SK-N-SH (cell line): ENCODE results near the gene KLHL7. TPM values are rescaled to one million over a fixed set of nuclear protein-coding genes. Genes with fewer than 3 reads are reported as not detected.
A peak's percentile ranks its signal among the peaks of the same experiment; 100 is the strongest.

Source experiments
- CTCF ChIA-PET: fragments of 300-600, 350-600 bp; formaldehyde crosslinking; extraction: SDS; loops from one replicate; lab custom pipeline; 2021; lab: Yijun Ruan, JAX
- POLR2A ChIA-PET: fragments of 350-600 bp; sonication (Branson Sonifier 250); formaldehyde crosslinking; extraction: SDS; loops from one replicate; lab custom pipeline; 2020; ENCODE audit warnings: antibody characterized with exemption, inconsistent platforms; lab: Yijun Ruan, JAX
- DNase-seq: peaks from one replicate; pipeline ENCODE4 v3.0.0; 2012
- H2AFZ ChIP-seq: fragments of 200-600 bp; sonication (generic); 2 replicates; pipeline ENCODE4 v1.8.1; 2016; ENCODE audit warnings: antibody characterized with exemption, mild to moderate bottlenecking, low read depth
- H3F3A ChIP-seq: fragments of 200-600 bp; sonication (generic); replicated peaks from 2 replicates; pipeline ENCODE3; 2016; ENCODE audit warnings: antibody characterized with exemption, mild to moderate bottlenecking; ENCODE audit not compliant: insufficient read depth
- H3K27ac ChIP-seq, 2 experiments: fragments of 200-500 bp in 1 of 2; fragments of 200-600 bp in 1 of 2; sonication (Bioruptor generic) in 1 of 2; sonication (generic), shearing (Covaris generic) in 1 of 2; 2 replicates each; pipeline versions ENCODE4 v1.5.1 to v1.6.1; 2014 to 2016; ENCODE audit warnings: low read depth in 2 of 2, inconsistent platforms in 1 of 2, low read length in 1 of 2, mild to moderate bottlenecking in 1 of 2, mixed read lengths in 1 of 2
- H3K27me3 ChIP-seq: fragments of 200-600 bp; sonication (generic), shearing (Covaris generic); 2 replicates; pipeline ENCODE4 v1.6.1; 2016; ENCODE audit warnings: mixed run types; ENCODE audit not compliant: insufficient read depth
- H3K36me3 ChIP-seq, 2 experiments: fragments of 200-500 bp in 1 of 2; fragments of 200-600 bp in 1 of 2; sonication (Bioruptor generic) in 1 of 2; sonication (generic) in 1 of 2; replicated peaks in 1 of 2; 2 replicates each; pipeline versions ENCODE3 to v1.5.1; 2014 to 2016; ENCODE audit warnings: low read length in 1 of 2, mild to moderate bottlenecking in 1 of 2; ENCODE audit not compliant: insufficient read depth in 2 of 2, control insufficient read depth in 1 of 2
- H3K4me1 ChIP-seq, 2 experiments: fragments of 200-500 bp in 1 of 2; fragments of 200-600 bp in 1 of 2; sonication (Bioruptor generic) in 1 of 2; sonication (generic), shearing (Covaris generic) in 1 of 2; 2 replicates each; pipeline versions ENCODE4 v1.5.1 to v1.6.1; 2014 to 2016; ENCODE audit warnings: low read depth in 1 of 2, low read length in 1 of 2, mixed run types in 1 of 2; ENCODE audit not compliant: insufficient read depth in 2 of 2, control insufficient read depth in 1 of 2
- H3K4me2 ChIP-seq: fragments of 200-600 bp; sonication (generic), shearing (Covaris generic); 2 replicates; pipeline ENCODE4 v1.6.1; 2017; ENCODE audit warnings: mixed run types
- H3K4me3 ChIP-seq, 2 experiments: fragments of 200-500 bp in 1 of 2; fragments of 200-600 bp in 1 of 2; sonication (Bioruptor generic) in 1 of 2; sonication (generic), shearing (Covaris generic) in 1 of 2; 2 replicates each; pipeline versions ENCODE4 v1.5.1 to v1.8.1; 2014 to 2016; ENCODE audit warnings: low read depth in 2 of 2, inconsistent platforms in 1 of 2, low read length in 1 of 2, mild to moderate bottlenecking in 1 of 2, mixed read lengths in 1 of 2, moderate library complexity in 1 of 2
- H3K79me2 ChIP-seq: fragments of 200-600 bp; sonication (generic); 2 replicates; pipeline ENCODE4 v1.8.1; 2017; ENCODE audit warnings: mild to moderate bottlenecking; ENCODE audit not compliant: insufficient read depth
- H3K9ac ChIP-seq: fragments of 200-600 bp; sonication (generic); 2 replicates; pipeline ENCODE4 v1.6.1; 2017; ENCODE audit warnings: mixed run types
- H3K9me2 ChIP-seq: fragments of 200-600 bp; sonication (generic); 2 replicates; pipeline ENCODE4 v1.6.1; 2017; ENCODE audit warnings: mixed run types
- H3K9me3 ChIP-seq: fragments of 200-600 bp; sonication (generic); 2 replicates; pipeline ENCODE4 v1.6.1; 2017; ENCODE audit warnings: mixed run types, mild to moderate bottlenecking, moderate library complexity
- H4K20me1 ChIP-seq: fragments of 200-600 bp; sonication (generic); 2 replicates; pipeline ENCODE4 v1.6.1; 2017; ENCODE audit warnings: mild to moderate bottlenecking, mixed run types; ENCODE audit not compliant: insufficient read depth
- ELF1 ChIP-seq: IDR thresholded peaks from 2 replicates; pipeline ENCODE4 v1.4.0; 2012
- FOSL2 ChIP-seq: IDR thresholded peaks from 2 replicates; pipeline ENCODE4 v1.4.0; 2012; ENCODE audit warnings: low read depth, mild to moderate bottlenecking, moderate library complexity, borderline replicate concordance
- GABPA ChIP-seq: IDR thresholded peaks from 2 replicates; pipeline ENCODE4 v1.4.0; 2012; ENCODE audit warnings: low read depth, mild to moderate bottlenecking
- JUND ChIP-seq: IDR thresholded peaks from 2 replicates; pipeline ENCODE4 v1.4.0; 2012
- MEF2A ChIP-seq: IDR thresholded peaks from 2 replicates; pipeline ENCODE4 v1.4.0; 2012; ENCODE audit warnings: low read depth, borderline replicate concordance
- NRF1 ChIP-seq: IDR thresholded peaks from 2 replicates; pipeline ENCODE4 v1.6.1; 2012; ENCODE audit warnings: low read depth, mild to moderate bottlenecking, low read length
- POLR2AphosphoS5 ChIP-seq: IDR thresholded peaks from 2 replicates; pipeline ENCODE4 v1.6.1; 2012; ENCODE audit warnings: low read depth, low read length
- RAD21 ChIP-seq: IDR thresholded peaks from 2 replicates; pipeline ENCODE4 v1.6.1; 2012; ENCODE audit warnings: mild to moderate bottlenecking, low read length
- WGBS: methylation state at CpG from one replicate; pipeline ENCODE4 v1.1.6; 2017; ENCODE audit warnings: low lambda C conversion rate; 5-methylcytosine and 5-hydroxymethylcytosine counted together
- polyA plus RNA-seq, 3 experiments: library from polyadenylated mRNA; depleted of rRNA; stranded (reverse); fragments of >200 nt; gene quantifications; 2 replicates each; pipeline ENCODE4 v1.2.3, GENCODE V29; 2012
- TF ChIP-seq, protein P1 (sequence below): IDR thresholded peaks from 2 replicates; pipeline ENCODE4 v1.6.1; 2012; ENCODE audit warnings: mild to moderate bottlenecking, low read depth, low read length, moderate library complexity

The KLHL7 gene
- polyA plus RNA-seq, 1 of the 3 experiments (the other 2 are of a cell fraction), result 30.8 TPM

GRCh38 chr7:23098460-23098859, 7.1 kb upstream of the KLHL7 start:
- no peak overlapping the region for H3K4me2 ChIP-seq
- TF ChIP-seq MEF2A (no peak), FOSL2 (no peak)
- no peaks in the 10 kb centered on the region for H3K9me2 ChIP-seq
- H3K27me3 ChIP-seq, result no peaks in the 10 kb centered on the region
- peaks cover 9% of the 10 kb centered on the region; the same call in 1 of the 2 replicates for H3K9me3 ChIP-seq
- no peaks in the 10 kb centered on the region for H3K4me1 ChIP-seq
- H3F3A ChIP-seq, result no peaks in the 10 kb centered on the region
- no peak overlapping the region for H3K9ac ChIP-seq
- H3K4me3 ChIP-seq, result no peak overlapping the region
- no peak for DNase-seq
- CTCF ChIA-PET, result interaction anchor here (0.7 to 6.2 kb wide), 2 partner anchors 8 to 12 kb away, joined by 3 to 60 read pairs; no protein-coding TSS in a partner anchor
- POLR2A ChIA-PET, result no interaction called here
- H3K79me2 ChIP-seq, result no peaks in the 10 kb centered on the region
- 16% methylated on average over 2 of the region's 2 CpGs for WGBS
- H3K27ac ChIP-seq, result no peak overlapping the region
- peaks cover 0 to 4% of the 10 kb centered on the region in 2 experiments for H3K36me3 ChIP-seq
- H4K20me1 ChIP-seq, result no peaks in the 10 kb centered on the region
- H2AFZ ChIP-seq, result no peak overlapping the region

GRCh38 chr7:23100697-23101096, 4.9 kb upstream of the KLHL7 start:
- Histone ChIP-seq H3K4me2 (no peak overlapping the region), H3K4me1 (peaks cover 0 to 2% of the 10 kb centered on the region in 2 experiments; a peak in 1 of 4 replicates), H3K9ac (no peak overlapping the region), H3F3A (peaks cover 3% of the 10 kb centered on the region), H2AFZ (no peak overlapping the region), H3K4me3 (no peak overlapping the region), H3K36me3 (peaks cover 0 to 4% of the 10 kb centered on the region in 2 experiments), H3K9me3 (0 out of 2 replicates have a peak, but pooled peaks cover 2% of the 10 kb centered on the region), H4K20me1 (no peaks in the 10 kb centered on the region), H3K27me3 (no peaks in the 10 kb centered on the region), H3K79me2 (no peaks in the 10 kb centered on the region), H3K27ac (no peak overlapping the region), H3K9me2 (no peaks in the 10 kb centered on the region)
- DNase-seq, result no peak
- ChIA-PET CTCF (interaction anchor here (1.1 to 6.2 kb wide), 3 partner anchors 14 to 172 kb away, joined by 4 to 60 read pairs (median 17); no protein-coding TSS in a partner anchor), POLR2A (no interaction called here)
- WGBS, result 62% methylated on average over 2 of the region's 2 CpGs
- no peak for TF ChIP-seq JUND
- TF ChIP-seq RAD21, result peak; percentile 20
- TF ChIP-seq, protein P1, sequence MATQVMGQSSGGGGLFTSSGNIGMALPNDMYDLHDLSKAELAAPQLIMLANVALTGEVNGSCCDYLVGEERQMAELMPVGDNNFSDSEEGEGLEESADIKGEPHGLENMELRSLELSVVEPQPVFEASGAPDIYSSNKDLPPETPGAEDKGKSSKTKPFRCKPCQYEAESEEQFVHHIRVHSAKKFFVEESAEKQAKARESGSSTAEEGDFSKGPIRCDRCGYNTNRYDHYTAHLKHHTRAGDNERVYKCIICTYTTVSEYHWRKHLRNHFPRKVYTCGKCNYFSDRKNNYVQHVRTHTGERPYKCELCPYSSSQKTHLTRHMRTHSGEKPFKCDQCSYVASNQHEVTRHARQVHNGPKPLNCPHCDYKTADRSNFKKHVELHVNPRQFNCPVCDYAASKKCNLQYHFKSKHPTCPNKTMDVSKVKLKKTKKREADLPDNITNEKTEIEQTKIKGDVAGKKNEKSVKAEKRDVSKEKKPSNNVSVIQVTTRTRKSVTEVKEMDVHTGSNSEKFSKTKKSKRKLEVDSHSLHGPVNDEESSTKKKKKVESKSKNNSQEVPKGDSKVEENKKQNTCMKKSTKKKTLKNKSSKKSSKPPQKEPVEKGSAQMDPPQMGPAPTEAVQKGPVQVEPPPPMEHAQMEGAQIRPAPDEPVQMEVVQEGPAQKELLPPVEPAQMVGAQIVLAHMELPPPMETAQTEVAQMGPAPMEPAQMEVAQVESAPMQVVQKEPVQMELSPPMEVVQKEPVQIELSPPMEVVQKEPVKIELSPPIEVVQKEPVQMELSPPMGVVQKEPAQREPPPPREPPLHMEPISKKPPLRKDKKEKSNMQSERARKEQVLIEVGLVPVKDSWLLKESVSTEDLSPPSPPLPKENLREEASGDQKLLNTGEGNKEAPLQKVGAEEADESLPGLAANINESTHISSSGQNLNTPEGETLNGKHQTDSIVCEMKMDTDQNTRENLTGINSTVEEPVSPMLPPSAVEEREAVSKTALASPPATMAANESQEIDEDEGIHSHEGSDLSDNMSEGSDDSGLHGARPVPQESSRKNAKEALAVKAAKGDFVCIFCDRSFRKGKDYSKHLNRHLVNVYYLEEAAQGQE, result no peak
- TF ChIP-seq GABPA, result no peak
- no peak for TF ChIP-seq ELF1
- TF ChIP-seq FOSL2, result no peak
- TF ChIP-seq MEF2A, result no peak
- no peak for TF ChIP-seq NRF1
- no peak for TF ChIP-seq POLR2AphosphoS5
